ENCODE results near the gene DCTN3. TPM values are rescaled to one million over a fixed set of nuclear protein-coding genes. Genes with fewer than 3 reads are reported as not detected.

The DCTN3 gene
- total and polyA plus RNA-seq, 2 donors (not counting 1 experiment from before 2014, with no cell fraction given): 106 to 157 TPM

GRCh38 chr9:34590381-34591247 is 29.7 kb downstream of the DCTN3 start:
- Histone ChIP-seq H3K9ac (ENCODE audit: insufficient read depth, low read length) (no peak overlapping the region), H3K27me3 (ENCODE audit: control insufficient read depth, insufficient read depth, low read length) (peaks cover 70% of the 10 kb centered on the region), H3K9me3 (ENCODE audit: control insufficient read depth, insufficient read depth, low read depth, low read length) (no peaks in the 10 kb centered on the region), H2AFZ (ENCODE audit: low read length) (no peak overlapping the region), H3K4me3 (replicated peaks in 1 of 4; ENCODE audit: control extremely low read depth in 1 of 4, insufficient read depth in 1 of 4, low read depth in 3 of 4, low read length in 4 of 4) (no peak overlapping the region), H3K36me3 (ENCODE audit: control insufficient read depth, insufficient read depth, low read length) (no peaks in the 10 kb centered on the region), H3K27ac (ENCODE audit: insufficient read depth, low read length) (no peak overlapping the region), H3K79me2 (ENCODE audit: control insufficient read depth, insufficient read depth, low read length) (no peaks in the 10 kb centered on the region), H4K20me1 (ENCODE audit: control insufficient read depth, extremely low read depth, insufficient read depth, low read length) (no peaks in the 10 kb centered on the region), H3K4me1 (ENCODE audit: control insufficient read depth, extremely low read depth, insufficient read depth, low read length) (no peaks in the 10 kb centered on the region), H3K4me2 (ENCODE audit: extremely low read depth, insufficient read depth, low read length) (no peak overlapping the region)
- TF ChIP-seq EZH2 (IDR thresholded peaks at IDR 0.05; ENCODE audit: low read length, missing control alignments) (peak; percentile 15), CTCF (conservative IDR thresholded peaks at IDR 0.05 in 1 of 2, IDR thresholded peaks at IDR 0.05 in 1 of 2; ENCODE audit: low read depth in 1 of 2, low read length in 2 of 2) (no peak)
- DNase-seq (ENCODE audit: low read depth in 2 of 2): no peak

- Histone ChIP-seq H3K4me2 (ENCODE audit: extremely low read depth, insufficient read depth, low read length) (peak within 1 kb of the TSS; percentile 32), H4K20me1 (ENCODE audit: control insufficient read depth, extremely low read depth, insufficient read depth, low read length) (no peaks in the 10 kb centered on the region), H3K27ac (ENCODE audit: insufficient read depth, low read length) (no peak within 1 kb of the TSS), H3K4me3 (replicated peaks in 1 of 4; ENCODE audit: control extremely low read depth in 1 of 4, insufficient read depth in 1 of 4, low read depth in 3 of 4, low read length in 4 of 4) (no peak within 1 kb of the TSS), H3K36me3 (ENCODE audit: control insufficient read depth, insufficient read depth, low read length) (no peaks in the 10 kb centered on the region), H3K9me3 (ENCODE audit: control insufficient read depth, insufficient read depth, low read depth, low read length) (no peaks in the 10 kb centered on the region), H3K4me1 (ENCODE audit: control insufficient read depth, extremely low read depth, insufficient read depth, low read length) (no peaks in the 10 kb centered on the region), H3K27me3 (ENCODE audit: control insufficient read depth, insufficient read depth, low read length) (peaks cover 74% of the 10 kb centered on the region), H3K9ac (ENCODE audit: insufficient read depth, low read length) (no peak within 1 kb of the TSS), H3K79me2 (ENCODE audit: control insufficient read depth, insufficient read depth, low read length) (no peaks in the 10 kb centered on the region), H2AFZ (ENCODE audit: low read length) (no peak within 1 kb of the TSS)
- DNase-seq (ENCODE audit: low read depth in 2 of 2): no peak
- TF ChIP-seq CTCF (conservative IDR thresholded peaks at IDR 0.05 in 1 of 2, IDR thresholded peaks at IDR 0.05 in 1 of 2; ENCODE audit: low read depth in 1 of 2, low read length in 2 of 2) (no peak), EZH2 (IDR thresholded peaks at IDR 0.05; ENCODE audit: low read length, missing control alignments) (peak; percentile 19)
Observed at GRCh38 chr9:34589636-34590380, 30.5 kb downstream of the DCTN3 start, which contains the start of gene CNTFR. CNTFR (minus strand) TSS chr9:34589724; CDS start chr9:34568981, 20,743 bp downstream.

Data from fibroblast of lung (primary cell).